HG03565 (cell line): ENCODE data around the gene TMEM59L.

Experiments
- ATAC-seq: cut with Tn5 transposase; IDR thresholded peaks from one replicate; pipeline ENCODE4 v1.9.1; 2021; ENCODE audit warnings: mild to moderate bottlenecking, moderate library complexity; ENCODE audit not compliant: unreplicated experiment

Gene TMEM59L

DNA sequence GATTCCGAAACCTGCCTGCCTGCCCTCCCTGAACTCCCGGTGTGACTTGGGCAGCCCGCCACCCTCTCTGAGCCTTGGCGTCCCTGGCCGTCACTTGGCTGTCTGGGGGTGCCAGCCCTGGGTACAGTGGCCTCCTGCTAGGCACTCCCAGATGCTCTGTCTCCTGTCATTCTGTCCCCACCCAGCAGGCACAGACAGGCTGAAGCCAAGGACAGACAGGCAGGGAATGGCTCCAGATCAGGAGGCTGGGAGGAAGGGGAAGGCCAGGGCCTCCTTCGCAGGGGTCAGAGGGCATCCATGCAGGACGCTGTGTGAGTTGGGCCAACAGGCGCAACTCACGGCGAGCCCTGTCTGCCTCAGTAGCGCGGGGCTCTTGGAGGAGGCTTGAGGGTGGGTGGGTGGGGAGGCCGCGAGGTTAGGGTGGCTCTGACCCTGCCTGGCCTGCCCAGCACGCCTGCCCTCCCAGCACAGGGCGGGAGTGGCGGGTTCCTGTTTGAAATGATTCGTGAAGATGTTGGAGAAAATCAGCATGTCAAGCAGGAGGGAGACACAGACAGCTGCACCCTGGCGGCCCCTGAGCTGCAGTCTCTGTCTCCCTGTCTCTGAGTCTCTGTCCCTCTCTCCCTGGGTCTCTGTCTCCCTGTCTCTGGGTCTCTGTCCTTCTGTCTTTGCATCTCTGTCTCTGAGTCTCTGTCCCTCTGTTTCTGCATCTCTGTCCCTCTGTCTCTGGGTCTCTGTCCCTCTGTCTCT, 43.8 kb downstream of the TMEM59L start:
- ATAC-seq = no peak

DNA sequence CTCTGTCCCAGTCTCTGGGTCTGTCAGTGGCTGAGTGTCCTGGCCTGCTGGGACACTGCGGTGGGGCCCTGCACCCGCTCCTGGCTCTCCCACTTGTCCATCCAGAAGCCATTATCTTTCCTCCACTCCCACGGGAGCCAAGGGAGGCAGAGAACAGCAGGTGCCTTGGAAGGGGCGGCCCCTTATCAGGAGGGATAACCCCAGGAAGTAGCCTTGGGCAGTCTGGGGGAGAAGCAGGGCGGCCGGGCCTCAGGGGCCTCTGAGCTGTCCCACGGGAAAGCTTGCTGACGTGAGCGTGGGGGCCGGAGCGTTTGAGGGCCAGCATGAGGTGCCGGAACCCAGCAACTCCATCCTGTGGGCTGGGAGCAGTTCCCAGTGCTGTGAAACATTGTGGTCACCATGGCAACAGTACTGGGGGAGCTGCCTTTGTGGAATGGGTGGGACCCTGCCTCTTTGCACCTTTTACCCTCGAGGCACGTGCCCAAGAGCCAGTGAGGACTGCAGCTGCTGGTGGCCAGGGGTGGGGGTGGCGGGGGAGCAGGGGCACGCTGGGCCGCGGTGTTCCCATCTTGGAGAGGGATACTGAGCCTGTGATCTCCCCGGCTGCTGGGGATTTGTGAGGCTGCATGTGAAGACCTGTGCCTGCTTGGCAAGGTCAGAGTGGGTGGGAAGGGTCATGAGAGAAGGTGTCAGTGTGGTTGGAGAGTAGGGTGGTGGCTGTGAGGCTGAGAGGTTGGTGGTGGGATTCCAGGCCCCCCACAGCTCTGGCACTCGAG, 45.1 kb downstream of the TMEM59L start:
- ATAC-seq = no peak

DNA sequence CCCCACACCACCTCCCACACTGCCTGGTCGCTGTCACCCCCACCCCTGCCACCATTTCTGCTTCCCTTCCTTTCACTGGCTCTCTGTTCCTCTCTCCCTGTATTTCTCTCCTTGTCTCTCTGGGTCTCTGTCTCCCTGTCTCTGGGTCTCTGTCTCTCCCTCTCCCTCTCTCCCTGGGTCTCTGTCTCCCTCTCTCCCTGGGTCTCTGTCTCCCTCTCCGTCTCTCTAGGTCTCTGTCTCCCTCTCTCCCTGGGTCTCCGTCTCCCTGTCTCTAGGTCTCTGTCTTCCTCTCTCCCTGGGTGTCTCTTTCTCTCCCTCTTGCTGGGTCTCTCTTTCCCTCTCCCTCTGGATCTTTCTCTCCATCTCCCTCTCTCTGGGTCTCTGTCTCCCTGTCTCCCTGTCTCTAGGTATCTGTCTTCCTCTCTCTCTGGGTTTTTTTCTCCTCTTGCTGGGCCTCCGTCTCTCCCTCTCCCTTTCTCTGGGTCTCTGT, 45.7 kb downstream of the TMEM59L start:
- no peak for ATAC-seq

DNA sequence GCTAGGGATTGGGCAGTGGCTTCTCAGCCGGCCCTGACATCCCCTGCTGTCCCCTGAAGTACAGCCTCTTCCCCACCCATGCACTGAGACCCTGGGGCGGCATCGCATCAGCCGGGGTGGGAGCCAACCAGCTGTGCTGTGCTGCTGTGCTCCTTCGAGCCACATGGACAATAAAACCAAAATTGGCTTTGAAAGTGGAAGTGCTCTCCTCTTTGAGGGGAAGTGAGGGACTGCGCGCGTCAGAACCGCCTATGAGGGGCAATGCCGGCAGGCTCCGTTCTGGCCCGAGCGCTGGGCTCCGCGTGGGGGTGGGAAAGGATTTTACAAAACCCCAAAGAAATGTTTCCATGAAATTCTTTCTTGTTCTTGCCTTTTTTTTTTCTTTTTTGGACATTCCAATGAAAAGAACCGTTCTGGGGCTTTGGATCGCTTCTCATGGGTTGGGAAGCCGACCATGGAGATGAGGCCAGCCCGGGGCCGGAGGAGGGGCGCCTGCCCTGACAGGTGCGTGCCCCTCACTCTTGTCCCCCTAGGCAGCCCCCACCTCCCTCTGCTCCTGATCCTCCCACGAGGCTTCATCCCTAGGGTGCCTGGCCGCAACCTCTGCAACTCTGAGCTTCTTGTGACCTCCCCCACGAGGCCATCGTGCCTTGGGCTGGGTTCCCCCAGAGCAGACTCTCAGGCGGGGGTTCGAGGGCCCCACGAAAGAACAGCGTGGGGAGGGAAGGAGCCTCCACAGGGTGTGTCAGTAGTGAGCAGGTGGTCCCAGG, 46.8 kb downstream of the TMEM59L start:
- ATAC-seq = no peak

DNA sequence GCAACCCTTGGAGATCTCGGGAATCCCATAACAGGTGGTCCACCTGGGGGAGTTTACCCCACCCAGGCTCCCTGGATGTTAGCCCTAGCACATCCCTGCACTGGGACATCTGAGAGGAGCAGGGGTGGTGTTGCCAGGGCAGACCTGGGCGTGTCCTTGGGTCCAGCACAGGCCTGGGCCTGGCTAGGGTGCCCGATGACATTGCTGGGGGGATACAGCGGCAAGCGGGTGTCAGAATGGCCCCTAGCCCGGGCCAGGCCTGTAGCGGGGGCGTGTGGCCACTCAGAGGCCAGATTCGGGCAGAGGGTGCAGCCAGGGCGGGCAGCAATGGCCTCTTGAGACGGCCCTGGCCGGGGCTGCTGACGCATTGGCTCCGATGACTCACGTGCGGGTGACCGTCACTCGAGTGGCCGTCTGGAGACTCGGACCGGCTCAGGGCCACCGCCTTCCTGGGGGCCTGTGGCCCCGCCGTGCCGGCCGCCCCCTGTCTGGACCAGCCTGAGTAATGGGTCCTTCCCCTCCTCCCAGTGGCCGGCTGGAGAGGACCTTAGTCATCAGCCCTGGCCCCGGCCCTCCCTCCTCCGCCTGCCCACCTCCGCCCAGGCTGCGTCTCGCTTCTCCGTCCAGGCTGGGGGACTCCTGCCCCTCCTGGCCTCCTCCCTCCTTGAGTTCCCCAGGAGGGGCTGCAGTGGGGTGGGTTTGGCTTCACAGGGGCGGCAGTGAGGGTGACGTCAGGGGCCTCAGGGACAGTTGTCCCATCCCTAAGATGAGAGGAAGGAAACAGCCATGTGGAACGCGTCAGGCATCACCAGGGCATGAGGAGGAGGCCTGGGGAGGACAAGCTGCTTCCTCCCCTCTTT, 47.6 kb downstream of the TMEM59L start:
- ATAC-seq = no peak

DNA sequence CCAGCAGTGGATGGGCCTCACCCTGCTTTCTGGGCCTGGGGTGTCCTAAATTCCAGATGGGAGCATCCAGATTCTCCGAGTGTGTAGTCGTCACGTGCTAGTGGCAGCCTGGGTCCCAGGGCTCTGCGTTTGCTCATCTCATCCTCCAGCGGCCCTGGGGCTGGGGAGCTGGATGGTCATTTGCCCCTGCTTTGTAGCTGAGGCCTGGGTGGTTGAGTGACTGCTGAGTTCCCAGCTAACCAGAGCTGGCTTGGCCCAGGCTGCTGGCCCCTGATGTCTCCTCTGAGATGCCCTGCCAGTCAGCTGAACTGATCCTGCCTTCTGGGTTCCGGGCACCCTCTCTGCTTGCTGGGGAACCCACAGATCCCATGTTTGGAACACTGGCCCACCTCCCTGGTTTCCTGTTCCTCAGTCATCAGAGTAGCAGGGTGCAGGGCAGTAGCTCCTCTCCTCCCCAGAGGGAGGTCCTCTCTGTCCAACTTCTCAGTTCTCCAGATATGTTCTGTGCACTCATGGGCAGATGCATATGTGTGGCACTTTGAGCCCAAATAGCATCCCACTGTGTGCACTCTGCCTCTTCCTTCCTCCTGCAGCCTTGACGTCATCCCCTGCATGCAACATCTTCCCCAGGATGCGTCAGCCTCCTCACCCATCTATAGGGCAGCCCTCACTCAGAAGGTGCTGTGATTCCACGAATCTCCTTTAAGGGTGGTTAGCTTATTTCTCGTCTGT, 48.4 kb downstream of the TMEM59L start:
- ATAC-seq = no peak

DNA sequence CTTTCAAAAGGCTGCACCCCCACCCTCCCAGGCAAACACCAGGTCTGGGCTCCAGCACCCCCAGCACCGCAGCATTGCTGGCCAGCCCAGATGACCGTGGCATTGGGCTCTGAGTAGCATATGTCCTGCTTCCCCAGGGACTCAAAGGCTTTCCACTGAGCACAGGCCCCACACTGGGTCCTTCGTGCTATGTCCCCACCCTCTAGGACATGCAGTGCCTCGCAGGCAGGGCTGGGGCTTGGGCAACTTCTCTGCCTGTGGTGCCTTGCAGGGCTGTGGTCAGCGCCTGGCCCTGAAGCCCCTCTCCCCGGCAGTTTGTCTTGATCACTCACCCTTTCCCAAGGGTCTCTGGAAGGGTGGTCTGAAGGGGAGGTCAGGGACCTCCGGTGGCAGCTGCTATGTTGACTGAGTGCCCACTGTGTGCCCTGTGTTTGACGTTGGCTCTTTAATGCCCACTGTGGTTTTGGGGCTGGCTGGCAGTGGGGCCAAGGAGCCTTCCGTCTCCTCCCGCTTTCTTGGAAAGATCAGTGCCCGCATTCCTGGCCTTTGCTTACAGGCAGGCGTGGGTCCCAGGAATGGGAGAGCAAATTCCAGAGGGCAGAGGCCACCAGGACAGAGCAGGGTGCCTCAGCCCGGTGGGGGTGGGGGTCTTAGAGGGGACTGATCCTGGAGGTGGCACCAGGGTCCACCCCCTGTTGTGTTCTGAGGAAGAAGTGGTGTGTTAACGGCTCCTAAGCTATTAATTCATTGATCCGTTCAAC, 50.5 kb downstream of the TMEM59L start:
- ATAC-seq = no peak

DNA sequence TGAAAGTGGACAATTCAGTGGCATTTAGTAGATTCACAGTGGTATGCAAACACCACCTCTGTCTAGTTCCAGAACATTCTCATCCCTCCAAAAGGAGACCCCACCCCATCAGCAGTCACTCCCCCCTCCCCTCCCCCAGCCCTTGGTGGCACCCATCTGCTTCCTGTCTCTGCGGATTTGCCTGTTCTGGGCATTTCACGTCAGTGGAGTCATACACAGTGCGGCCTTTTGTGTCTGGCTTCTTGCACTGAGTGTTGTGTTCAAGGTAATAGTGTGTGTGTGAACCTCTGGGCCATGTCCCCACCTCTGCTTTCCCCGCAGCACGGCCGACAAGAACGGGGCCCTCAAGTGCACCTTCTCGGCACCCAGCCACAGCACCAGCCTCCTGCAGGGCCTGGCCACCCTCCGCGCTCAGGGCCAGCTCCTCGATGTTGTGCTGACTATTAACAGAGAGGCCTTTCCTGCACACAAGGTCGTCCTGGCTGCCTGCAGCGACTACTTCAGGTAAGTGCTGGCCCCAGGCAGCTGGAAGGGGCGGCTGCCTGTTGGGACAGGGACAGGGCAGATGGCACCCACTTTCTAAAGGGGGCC, 51.4 kb downstream of the TMEM59L start:
- ATAC-seq = no peak

DNA sequence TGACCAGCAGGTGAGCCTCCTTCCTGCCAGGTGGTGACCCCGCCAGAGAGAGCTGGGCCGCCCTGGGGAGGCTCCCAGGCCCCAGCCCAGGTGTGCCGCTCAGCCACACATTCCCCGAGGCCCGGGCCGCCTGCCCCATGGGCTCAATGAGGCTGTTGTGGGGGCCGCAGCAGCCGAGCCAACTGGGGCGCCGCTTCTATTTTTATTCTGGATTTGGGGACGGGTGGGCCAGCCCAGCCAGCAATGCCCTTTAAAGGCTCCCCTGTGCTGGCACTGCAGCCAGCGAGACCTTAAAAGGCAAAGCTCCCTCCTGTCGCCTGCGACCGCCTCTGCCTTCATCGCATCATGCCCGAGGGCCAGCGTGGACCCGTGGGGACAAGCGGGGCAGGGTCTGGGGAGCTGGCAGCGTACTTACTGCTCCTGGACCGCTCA, 53.1 kb downstream of the TMEM59L start:
- ATAC-seq = no peak

DNA sequence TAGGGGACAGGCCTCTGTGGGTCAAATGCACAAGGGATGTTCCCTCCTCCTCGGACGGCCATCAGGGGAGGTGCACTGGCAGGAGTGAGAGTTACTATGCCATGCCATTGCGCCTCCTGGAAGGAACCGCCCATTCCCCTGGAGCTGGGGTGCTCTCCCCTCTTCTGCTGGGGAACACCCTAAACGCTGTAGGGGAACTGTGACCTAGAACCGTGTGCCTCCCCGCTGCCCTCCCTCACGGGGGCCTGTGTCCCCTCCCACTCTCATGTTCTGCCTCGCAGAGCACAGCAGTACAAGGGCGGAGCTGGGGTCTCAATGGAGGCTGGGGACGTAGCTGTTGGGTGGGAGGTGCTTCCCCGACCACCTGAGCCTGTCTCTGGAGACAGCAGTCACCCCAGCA, 53.6 kb downstream of the TMEM59L start:
- no peak for ATAC-seq

DNA sequence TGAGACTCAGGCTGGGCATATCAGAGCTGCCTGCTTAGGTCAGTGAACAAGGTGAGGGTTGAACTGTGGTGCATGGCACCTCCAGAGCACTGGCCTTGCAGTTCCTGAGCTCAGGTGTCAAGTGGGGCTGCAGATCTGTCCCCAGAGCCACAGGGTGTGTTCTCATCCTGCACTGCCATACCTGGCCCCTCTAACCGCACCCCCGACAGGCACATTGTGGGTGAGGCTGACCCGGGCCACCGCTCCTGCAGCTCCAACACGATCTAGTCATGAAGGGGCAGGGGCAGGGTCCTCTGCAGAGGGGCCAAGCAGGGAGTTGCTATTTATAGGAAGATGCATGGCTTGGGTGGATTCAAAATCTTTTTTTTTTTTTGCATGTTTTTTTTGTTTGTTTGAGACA, 54.1 kb downstream of the TMEM59L start:
- ATAC-seq = no peak

DNA sequence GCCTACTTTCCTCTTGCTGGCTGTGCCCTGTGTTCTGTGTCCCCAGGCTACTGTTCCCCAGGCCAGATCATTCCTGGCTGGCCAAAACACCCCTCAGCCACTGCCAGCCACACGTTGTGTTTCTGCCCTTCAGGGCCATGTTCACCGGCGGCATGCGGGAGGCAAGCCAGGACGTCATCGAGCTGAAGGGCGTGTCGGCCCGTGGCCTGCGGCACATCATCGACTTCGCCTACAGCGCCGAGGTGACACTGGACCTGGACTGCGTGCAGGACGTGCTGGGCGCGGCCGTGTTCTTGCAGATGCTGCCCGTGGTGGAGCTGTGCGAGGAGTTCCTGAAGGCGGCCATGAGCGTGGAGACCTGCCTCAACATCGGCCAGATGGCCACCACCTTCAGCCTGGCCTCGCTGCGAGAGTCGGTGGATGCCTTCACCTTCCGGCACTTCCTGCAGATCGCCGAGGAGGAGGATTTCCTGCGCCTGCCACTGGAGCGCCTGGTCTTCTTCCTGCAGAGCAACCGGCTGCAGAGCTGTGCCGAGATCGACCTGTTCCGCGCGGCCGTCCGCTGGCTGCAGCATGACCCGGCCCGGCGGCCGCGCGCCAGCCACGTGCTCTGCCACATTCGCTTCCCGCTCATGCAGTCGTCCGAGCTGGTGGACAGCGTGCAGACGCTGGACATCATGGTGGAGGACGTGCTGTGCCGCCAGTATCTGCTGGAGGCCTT, 55.0 kb downstream of the TMEM59L start:
- no peak for ATAC-seq

DNA sequence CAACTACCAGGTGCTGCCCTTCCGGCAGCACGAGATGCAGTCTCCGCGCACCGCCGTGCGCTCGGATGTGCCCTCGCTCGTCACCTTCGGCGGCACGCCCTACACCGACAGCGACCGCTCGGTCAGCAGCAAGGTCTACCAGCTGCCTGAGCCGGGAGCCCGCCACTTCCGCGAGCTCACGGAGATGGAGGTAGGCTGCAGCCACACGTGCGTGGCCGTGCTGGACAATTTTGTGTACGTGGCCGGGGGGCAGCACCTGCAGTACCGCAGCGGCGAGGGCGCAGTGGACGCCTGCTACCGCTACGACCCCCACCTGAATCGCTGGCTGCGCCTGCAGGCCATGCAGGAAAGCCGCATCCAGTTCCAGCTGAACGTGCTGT, 55.6 kb downstream of the TMEM59L start:
- ATAC-seq = no peak

DNA sequence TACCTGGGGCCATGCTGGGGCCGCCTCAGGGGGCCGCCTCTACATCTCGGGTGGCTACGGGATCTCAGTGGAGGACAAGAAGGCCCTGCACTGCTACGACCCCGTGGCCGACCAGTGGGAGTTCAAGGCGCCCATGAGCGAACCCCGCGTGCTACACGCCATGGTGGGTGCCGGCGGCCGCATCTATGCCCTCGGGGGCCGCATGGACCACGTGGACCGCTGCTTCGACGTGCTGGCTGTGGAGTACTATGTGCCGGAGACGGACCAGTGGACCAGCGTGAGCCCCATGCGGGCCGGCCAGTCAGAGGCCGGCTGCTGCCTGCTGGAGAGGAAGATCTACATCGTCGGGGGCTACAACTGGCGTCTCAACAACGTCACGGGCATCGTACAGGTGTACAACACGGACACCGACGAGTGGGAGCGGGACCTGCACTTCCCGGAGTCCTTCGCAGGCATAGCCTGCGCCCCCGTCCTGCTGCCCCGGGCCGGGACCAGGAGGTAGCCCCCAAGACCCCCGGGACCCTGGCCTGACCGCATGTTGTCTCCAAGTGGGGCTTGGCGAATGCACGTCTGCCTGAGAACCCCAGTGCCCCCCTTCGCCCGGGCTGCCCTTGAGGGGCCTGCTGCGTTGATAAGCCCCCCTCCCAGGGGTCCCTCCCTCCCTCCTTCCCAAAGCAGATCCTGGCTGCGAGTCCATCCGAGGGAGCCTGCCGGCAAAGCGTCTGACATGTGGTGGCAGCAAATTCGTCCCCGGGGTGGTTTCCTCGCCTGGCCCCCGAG, 56.3 kb downstream of the TMEM59L start:
- ATAC-seq = no peak

DNA sequence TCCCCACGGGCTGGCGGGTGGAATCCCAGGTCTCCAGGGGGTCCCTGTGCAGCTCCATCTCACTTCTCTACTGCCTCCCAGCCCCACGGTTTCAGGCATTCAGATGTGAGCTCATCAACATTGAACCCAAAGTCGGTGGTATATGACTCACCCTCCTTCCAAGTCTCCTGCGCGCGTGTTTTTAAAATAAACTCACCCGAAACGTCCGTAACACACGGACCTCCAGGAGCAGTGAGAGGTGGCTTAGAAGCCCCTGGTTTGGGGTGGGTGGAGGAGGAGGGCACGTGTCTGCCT, 56.8 kb downstream of the TMEM59L start:
- no peak for ATAC-seq

DNA sequence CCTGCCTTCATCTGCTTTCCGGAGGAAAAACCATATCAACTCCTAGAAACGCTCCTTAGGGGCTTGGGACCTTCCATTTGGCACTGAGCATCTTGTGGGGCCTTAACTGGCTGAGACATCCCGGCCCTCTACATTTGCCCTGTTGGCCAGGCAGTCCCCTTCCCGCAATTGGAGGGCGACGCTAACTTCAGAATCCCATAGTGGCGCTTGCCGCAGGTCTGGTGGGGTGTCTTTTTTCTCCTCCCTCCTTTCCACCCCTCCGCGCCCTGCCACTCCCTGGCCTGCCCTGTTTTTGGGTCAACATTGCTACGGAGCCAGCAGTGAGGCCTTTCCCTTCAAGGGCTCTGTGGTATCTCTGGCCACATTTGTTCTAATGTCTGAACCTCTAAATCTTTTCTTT, 57.2 kb downstream of the TMEM59L start:
- ATAC-seq = no peak

DNA sequence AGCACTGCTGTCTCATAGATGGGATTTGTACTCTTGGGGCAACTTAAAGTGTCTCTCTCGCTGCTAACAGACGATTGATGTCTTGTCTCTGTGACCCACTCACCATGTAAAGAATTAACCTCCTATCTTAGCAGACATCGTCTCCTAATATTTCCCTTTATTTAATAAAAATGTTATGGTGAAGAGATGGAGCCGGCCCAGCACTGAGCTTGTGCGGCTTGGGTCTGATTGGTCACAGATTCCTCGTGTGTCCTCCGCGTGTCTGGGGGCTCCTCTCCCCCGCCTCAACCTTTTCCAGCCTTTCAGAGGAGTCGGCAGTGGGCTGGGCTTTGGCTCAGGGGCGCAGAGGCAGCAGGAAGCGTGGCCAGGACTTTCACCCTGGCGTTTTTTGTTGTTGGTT, 57.6 kb downstream of the TMEM59L start:
- ATAC-seq = no peak
